ENCODE data around the gene DNAJB4.
"Not testable (repeated sequence)": the region's sequence is repeated elsewhere in the genome, so short reads cannot be mapped to it uniquely, and the experiment has no call there.

DNAJB4 gene

GRCh38 chr1:77978293-77978968 is 26.3 kb upstream of the DNAJB4 start:
- no peak for TF ChIP-seq CTCF (IDR thresholded peaks at IDR 0.05; ENCODE audit: low read depth, low read length, missing control alignments)
- peak overlapping the region; percentile 98 for H3K4me3 ChIP-seq (replicated peaks; ENCODE audit: low read depth, low read length)
- DNase-seq (ENCODE audit: extremely low read depth, low read depth): peak; percentile 78

GRCh38 chr1:77978969-77979876 is 25.5 kb upstream of the DNAJB4 start, which contains the start of gene FUBP1:
Gene FUBP1, minus strand, starts transcription at chr1:77979072. Its CDS starts 68 bp downstream, at chr1:77979004.
- H3K4me3 ChIP-seq (replicated peaks; ENCODE audit: low read depth, low read length): peak within 1 kb of the TSS; percentile 98
- peak; percentile 51 for TF ChIP-seq CTCF (IDR thresholded peaks at IDR 0.05; ENCODE audit: low read depth, low read length, missing control alignments)
- DNase-seq (ENCODE audit: extremely low read depth, low read depth): peak; percentile 99

GRCh38 chr1:77983352-77983996 is 21.3 kb upstream of the DNAJB4 start:
- not testable (repeated sequence) for H3K4me3 ChIP-seq (replicated peaks; ENCODE audit: low read depth, low read length); DNase-seq (ENCODE audit: extremely low read depth, low read depth)

GRCh38 chr1:77983997-77984355 is 20.8 kb upstream of the DNAJB4 start:
- TF ChIP-seq CTCF (IDR thresholded peaks at IDR 0.05; ENCODE audit: low read depth, low read length, missing control alignments): no peak
- no peak overlapping the region for H3K4me3 ChIP-seq (replicated peaks; ENCODE audit: low read depth, low read length)
- DNase-seq (ENCODE audit: extremely low read depth, low read depth): no peak

GRCh38 chr1:77984629-77985028 is 20.1 kb upstream of the DNAJB4 start:
- no peak for DNase-seq (ENCODE audit: extremely low read depth, low read depth)
- TF ChIP-seq CTCF (IDR thresholded peaks at IDR 0.05; ENCODE audit: low read depth, low read length, missing control alignments): no peak
- no peak overlapping the region for H3K4me3 ChIP-seq (replicated peaks; ENCODE audit: low read depth, low read length)

GRCh38 chr1:77986810-77987209 is 17.9 kb upstream of the DNAJB4 start:
- no peak overlapping the region for H3K4me3 ChIP-seq (replicated peaks; ENCODE audit: low read depth, low read length)
- no peak for DNase-seq (ENCODE audit: extremely low read depth, low read depth)
- no peak for TF ChIP-seq CTCF (IDR thresholded peaks at IDR 0.05; ENCODE audit: low read depth, low read length, missing control alignments)

GRCh38 chr1:77987919-77988318 is 16.8 kb upstream of the DNAJB4 start:
- TF ChIP-seq CTCF (IDR thresholded peaks at IDR 0.05; ENCODE audit: low read depth, low read length, missing control alignments): no peak
- DNase-seq (ENCODE audit: extremely low read depth, low read depth): no peak

More at GRCh38 chr1:77987919-77988318, 16.8 kb upstream of the DNAJB4 start:
- no peak overlapping the region for H3K4me3 ChIP-seq (replicated peaks; ENCODE audit: low read depth, low read length)
